Activated naive CD8-positive, alpha-beta T cell treated with anti-CD3 and anti-CD28 coated beads for 36 hours (primary cell): ENCODE data around the gene MOB2. TPM values are rescaled to one million over a fixed set of nuclear protein-coding genes. Genes with fewer than 3 reads are reported as not detected.

Experiments used
- DNase-seq: peaks from one replicate; pipeline ENCODE4 v3.0.0; 2021
- H3K27ac Mint-ChIP-seq: one replicate; pipeline ENCODE4 v1.8.0; 2022; ENCODE audit warnings: mild to moderate bottlenecking, moderate library complexity, mixed read lengths
- H3K27me3 Mint-ChIP-seq: one replicate; pipeline ENCODE4 v1.8.0; 2022; ENCODE audit warnings: mild to moderate bottlenecking, mixed read lengths
- H3K36me3 Mint-ChIP-seq: one replicate; pipeline ENCODE4 v1.8.0; 2021; ENCODE audit warnings: mild to moderate bottlenecking, mixed read lengths
- H3K4me1 Mint-ChIP-seq: one replicate; pipeline ENCODE4 v1.8.0; 2021; ENCODE audit warnings: mixed read lengths
- H3K4me3 Mint-ChIP-seq: one replicate; pipeline ENCODE4 v1.8.0; 2022; ENCODE audit warnings: mild to moderate bottlenecking, moderate library complexity, mixed read lengths
- H3K9me3 Mint-ChIP-seq: one replicate; pipeline ENCODE4 v1.8.0; 2022; ENCODE audit warnings: mixed read lengths
- total RNA-seq, 2 experiments: library from RNA; stranded (reverse); gene quantifications; one replicate each; pipeline ENCODE4 v1.2.3, GENCODE V29; 2021

MOB2 gene
- total RNA-seq, 2 experiments from 2014 or later, result 15.2 to 16.3 TPM

GRCh38 chr11:1501421-1502167 is 15.0 kb upstream of the MOB2 start:
- Mint-ChIP-seq H3K4me1 (peaks cover 24% of the 10 kb centered on the region), H3K9me3 (peaks cover 3% of the 10 kb centered on the region), H3K27me3 (no peaks in the 10 kb centered on the region), H3K27ac (no peak overlapping the region), H3K36me3 (peaks cover 19% of the 10 kb centered on the region), H3K4me3 (no peak overlapping the region)
- DNase-seq, result no peak

GRCh38 chr11:1500466-1501420 is 14.2 kb upstream of the MOB2 start:
- H3K36me3 Mint-ChIP-seq, result peaks cover 23% of the 10 kb centered on the region
- DNase-seq, result no peak
- peaks cover 7% of the 10 kb centered on the region for H3K9me3 Mint-ChIP-seq
- no peaks in the 10 kb centered on the region for H3K27me3 Mint-ChIP-seq
- peaks cover 24% of the 10 kb centered on the region for H3K4me1 Mint-ChIP-seq
- no peak overlapping the region for H3K27ac Mint-ChIP-seq
- H3K4me3 Mint-ChIP-seq, result no peak overlapping the region

DNA sequence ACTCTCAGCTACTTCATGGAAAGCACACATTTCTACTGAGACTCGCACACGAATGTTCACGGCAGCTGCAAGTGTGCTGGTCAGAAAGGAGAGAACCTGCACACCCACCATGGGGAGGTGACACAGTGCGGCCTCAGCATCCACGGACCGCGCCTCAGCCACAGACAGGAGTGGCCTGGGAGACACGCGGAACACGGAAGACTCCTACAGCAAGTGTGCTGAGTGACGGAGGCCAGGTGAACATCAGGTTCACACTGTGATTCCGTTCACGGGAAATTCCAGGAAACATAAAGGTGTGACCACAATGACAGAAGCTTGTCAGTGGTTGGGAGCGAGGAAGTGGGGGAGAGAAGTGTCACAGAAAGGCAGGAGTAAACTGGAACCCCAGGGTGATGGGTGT is 13.3 kb upstream of the MOB2 start:
- H3K36me3 Mint-ChIP-seq, result peaks cover 23% of the 10 kb centered on the region
- peaks cover 25% of the 10 kb centered on the region for H3K4me1 Mint-ChIP-seq
- H3K27me3 Mint-ChIP-seq, result no peaks in the 10 kb centered on the region
- no peak for DNase-seq
- H3K27ac Mint-ChIP-seq, result no peak overlapping the region
- H3K4me3 Mint-ChIP-seq, result no peak overlapping the region
- peaks cover 9% of the 10 kb centered on the region for H3K9me3 Mint-ChIP-seq

DNA sequence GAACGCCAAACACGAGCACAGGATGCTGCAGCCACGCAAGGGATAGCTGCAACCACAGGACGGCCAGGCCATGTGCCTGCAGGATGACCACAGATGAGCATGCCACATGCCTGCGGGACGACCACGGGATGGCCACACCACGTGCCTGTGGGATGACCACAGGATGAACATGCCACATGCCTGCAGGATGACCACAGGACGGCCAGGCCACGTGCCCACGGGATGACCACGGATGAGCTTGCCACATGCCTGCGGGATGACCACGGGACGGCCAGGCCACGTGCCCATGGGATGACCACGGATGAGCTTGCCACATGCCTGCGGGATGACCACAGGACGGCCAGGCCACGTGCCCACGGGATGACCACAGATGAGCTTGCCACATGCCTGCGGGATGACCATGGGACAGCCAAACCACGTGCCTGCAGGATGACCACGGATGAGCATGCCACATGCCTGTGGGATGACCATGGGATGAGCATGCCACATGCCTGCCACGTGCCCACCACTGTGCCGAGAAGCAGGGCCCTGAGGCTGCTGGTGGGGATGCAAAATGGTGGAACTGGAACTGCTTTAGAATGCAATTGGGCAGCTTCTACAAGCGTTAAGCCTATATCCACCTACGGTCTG is 12.8 kb upstream of the MOB2 start:
- H3K27ac Mint-ChIP-seq, result no peak overlapping the region
- H3K36me3 Mint-ChIP-seq, result peaks cover 23% of the 10 kb centered on the region
- no peaks in the 10 kb centered on the region for H3K27me3 Mint-ChIP-seq
- peaks cover 9% of the 10 kb centered on the region for H3K9me3 Mint-ChIP-seq
- peaks cover 25% of the 10 kb centered on the region for H3K4me1 Mint-ChIP-seq
- H3K4me3 Mint-ChIP-seq, result no peak overlapping the region
- no peak for DNase-seq

- no peak overlapping the region for H3K4me3 Mint-ChIP-seq
- peaks cover 24% of the 10 kb centered on the region for H3K36me3 Mint-ChIP-seq
- H3K9me3 Mint-ChIP-seq, result peaks cover 9% of the 10 kb centered on the region
- H3K27ac Mint-ChIP-seq, result no peak overlapping the region
- DNase-seq, result no peak
- no peaks in the 10 kb centered on the region for H3K27me3 Mint-ChIP-seq
- H3K4me1 Mint-ChIP-seq, result peaks cover 33% of the 10 kb centered on the region
Observed at GRCh38 chr11:1498262-1498661, 11.7 kb upstream of the MOB2 start.

DNA sequence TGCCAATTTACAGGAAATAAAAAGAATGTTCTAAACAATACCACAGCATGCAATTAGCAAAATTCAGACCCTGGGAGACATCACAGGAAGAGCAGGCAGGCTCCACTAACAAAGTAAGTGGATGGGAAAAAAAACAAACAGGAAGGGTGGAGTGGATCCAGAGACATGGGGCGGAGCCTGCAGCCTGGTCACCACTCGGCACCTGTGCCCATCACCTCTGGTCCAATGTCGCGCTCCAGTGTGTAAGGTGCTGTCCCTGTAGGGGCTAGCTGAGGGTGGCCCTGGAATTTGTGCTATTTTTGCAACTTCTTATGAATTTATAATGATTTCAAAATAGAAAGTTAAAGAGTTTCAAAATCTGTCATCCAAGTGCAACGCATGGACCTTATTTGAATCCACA is 11.0 kb upstream of the MOB2 start:
- DNase-seq, result no peak
- Mint-ChIP-seq H3K4me3 (no peak overlapping the region), H3K4me1 (peaks cover 35% of the 10 kb centered on the region), H3K36me3 (peaks cover 24% of the 10 kb centered on the region), H3K9me3 (peaks cover 9% of the 10 kb centered on the region), H3K27me3 (no peaks in the 10 kb centered on the region), H3K27ac (no peak overlapping the region)

DNA sequence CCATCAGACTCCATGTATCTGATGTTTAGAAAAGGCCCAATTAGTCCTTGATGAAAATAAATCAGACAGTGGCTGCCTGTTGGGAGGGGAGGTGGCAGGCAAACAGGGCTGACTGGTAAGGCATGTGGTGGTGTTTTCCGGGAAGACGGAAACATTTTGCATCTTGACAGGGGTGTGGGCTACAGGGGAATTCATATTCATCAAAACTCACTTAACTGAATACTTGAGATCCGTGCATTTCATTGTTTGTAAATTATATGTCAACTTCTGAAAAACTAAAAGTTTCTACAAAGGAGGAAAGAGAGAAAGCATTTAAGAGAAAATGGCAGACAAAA is 10.1 kb upstream of the MOB2 start:
- H3K9me3 Mint-ChIP-seq, result peaks cover 9% of the 10 kb centered on the region
- H3K36me3 Mint-ChIP-seq, result peaks cover 24% of the 10 kb centered on the region
- H3K4me3 Mint-ChIP-seq, result no peak overlapping the region
- peaks cover 35% of the 10 kb centered on the region for H3K4me1 Mint-ChIP-seq
- H3K27me3 Mint-ChIP-seq, result no peaks in the 10 kb centered on the region
- H3K27ac Mint-ChIP-seq, result no peak overlapping the region
- no peak for DNase-seq

- H3K27ac Mint-ChIP-seq, result no peak overlapping the region
Observed at GRCh38 chr11:1496091-1496760, 9.6 kb upstream of the MOB2 start.

GRCh38 chr11:1494650-1495049 is 8.1 kb upstream of the MOB2 start:
- peaks cover 18% of the 10 kb centered on the region for H3K36me3 Mint-ChIP-seq
- no peak overlapping the region for H3K27ac Mint-ChIP-seq
- H3K9me3 Mint-ChIP-seq, result peaks cover 9% of the 10 kb centered on the region
- H3K4me3 Mint-ChIP-seq, result no peak overlapping the region
- peaks cover 33% of the 10 kb centered on the region for H3K4me1 Mint-ChIP-seq
- no peaks in the 10 kb centered on the region for H3K27me3 Mint-ChIP-seq
- DNase-seq, result no peak

More at GRCh38 chr11:1496091-1496760, 9.6 kb upstream of the MOB2 start:
- Mint-ChIP-seq H3K4me1 (peaks cover 35% of the 10 kb centered on the region), H3K4me3 (no peak overlapping the region), H3K36me3 (peaks cover 24% of the 10 kb centered on the region), H3K27me3 (no peaks in the 10 kb centered on the region), H3K9me3 (peaks cover 9% of the 10 kb centered on the region)
- no peak for DNase-seq

- Mint-ChIP-seq H3K36me3 (peaks cover 12% of the 10 kb centered on the region), H3K9me3 (peaks cover 6% of the 10 kb centered on the region), H3K27me3 (no peaks in the 10 kb centered on the region), H3K4me1 (peaks cover 36% of the 10 kb centered on the region), H3K27ac (no peak overlapping the region), H3K4me3 (no peak overlapping the region)
- no peak for DNase-seq
Observed at GRCh38 chr11:1493650-1494244, 7.2 kb upstream of the MOB2 start.

DNA sequence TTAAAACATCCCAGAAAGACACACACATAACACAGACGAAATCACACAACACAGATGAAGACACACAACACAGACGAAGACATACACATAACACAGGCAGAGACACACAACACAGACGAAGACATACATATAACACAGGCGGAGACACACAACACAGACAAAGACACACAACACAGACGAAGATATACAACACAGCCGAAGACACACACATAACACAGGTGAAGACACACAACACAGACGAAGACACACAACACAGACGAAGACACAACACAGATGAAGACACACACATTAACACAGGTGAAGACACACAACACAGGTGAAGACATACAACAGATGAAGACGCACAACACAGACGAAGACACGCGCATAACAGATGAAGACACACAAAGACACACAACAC is 4.8 kb upstream of the MOB2 start:
- no peak for DNase-seq
- Mint-ChIP-seq H3K4me3 (no peak overlapping the region), H3K4me1 (peaks cover 26% of the 10 kb centered on the region), H3K36me3 (peaks cover 3% of the 10 kb centered on the region), H3K27me3 (no peaks in the 10 kb centered on the region), H3K9me3 (peaks cover 6% of the 10 kb centered on the region), H3K27ac (no peak overlapping the region)

- Mint-ChIP-seq H3K4me3 (no peak overlapping the region), H3K36me3 (peaks cover 1% of the 10 kb centered on the region), H3K27me3 (no peaks in the 10 kb centered on the region), H3K27ac (no peak overlapping the region), H3K4me1 (peaks cover 23% of the 10 kb centered on the region), H3K9me3 (peaks cover 1% of the 10 kb centered on the region)
- no peak for DNase-seq
Observed at GRCh38 chr11:1490651-1491050, 4.1 kb upstream of the MOB2 start.

DNA sequence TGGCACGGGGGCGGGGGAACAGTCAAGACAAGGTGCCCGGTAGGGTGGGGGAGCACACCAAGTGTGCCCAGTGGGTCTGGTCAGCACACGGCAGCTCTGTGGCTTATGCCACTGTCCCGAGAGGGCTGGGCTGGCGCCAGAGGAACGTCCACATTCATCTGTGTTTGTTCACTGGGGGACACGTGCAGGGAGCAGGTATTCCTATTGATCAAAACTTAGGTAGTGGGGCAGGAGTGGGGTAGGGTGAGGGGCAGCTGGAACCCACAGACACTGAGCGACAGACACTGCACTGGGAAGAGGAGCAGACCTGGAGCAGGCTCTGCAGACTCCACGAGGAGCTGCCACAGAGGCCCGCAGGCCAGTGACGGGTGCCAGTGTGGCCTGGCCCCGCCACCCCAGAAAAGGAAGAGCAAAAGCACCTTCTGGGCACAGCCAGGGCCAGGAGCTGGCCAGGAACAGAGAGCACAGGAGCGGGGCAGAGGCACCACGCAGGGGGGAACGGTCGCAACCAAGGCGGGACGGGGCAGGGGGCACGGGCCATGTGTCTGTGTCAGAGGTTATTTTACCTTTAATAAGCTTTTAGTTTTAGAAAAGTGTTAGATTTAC is 2.1 kb upstream of the MOB2 start:
- Mint-ChIP-seq H3K4me3 (no peak overlapping the region), H3K27ac (no peak overlapping the region), H3K27me3 (no peaks in the 10 kb centered on the region), H3K9me3 (no peaks in the 10 kb centered on the region), H3K36me3 (peaks cover 2% of the 10 kb centered on the region), H3K4me1 (peaks cover 23% of the 10 kb centered on the region)
- DNase-seq, result no peak

DNA sequence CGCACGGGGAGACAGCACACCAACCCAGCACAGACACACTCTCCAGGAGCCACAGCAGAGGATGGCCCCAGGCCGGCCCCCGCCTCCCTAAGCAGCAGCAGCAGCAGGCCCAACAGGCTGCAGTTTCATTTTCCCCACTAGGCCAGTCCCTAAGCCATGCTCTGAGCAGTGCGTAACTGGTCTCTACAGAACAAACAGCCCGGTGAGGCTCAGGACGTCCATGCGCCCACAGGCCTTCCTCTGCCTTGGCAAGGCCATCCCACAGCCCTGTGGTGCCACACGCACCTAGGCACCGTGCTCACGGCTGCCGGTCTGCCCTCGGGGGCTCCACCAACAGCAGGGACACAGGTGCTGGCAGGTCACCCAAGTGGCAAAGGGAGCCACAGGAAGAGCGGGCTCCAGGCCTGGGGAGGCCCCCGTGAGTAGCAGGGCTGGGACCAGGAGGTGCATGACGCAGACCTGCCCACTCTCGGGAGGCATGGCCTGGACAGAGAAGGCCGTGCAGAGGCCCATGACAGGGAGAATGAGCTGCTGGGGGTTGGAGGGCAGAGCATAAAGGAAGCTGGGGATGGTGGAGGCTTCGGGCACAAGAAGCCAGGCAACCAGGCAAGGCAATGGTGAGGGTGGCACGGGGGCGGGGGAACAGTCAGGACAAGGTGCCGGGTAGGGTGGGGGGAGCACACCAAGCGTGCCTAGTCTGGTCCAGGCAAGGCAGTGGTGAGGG is 1.4 kb upstream of the MOB2 start:
- no peak for DNase-seq
- no peak overlapping the region for H3K27ac Mint-ChIP-seq
- H3K9me3 Mint-ChIP-seq, result no peaks in the 10 kb centered on the region
- H3K36me3 Mint-ChIP-seq, result peaks cover 2% of the 10 kb centered on the region
- peaks cover 19% of the 10 kb centered on the region for H3K4me1 Mint-ChIP-seq
- no peaks in the 10 kb centered on the region for H3K27me3 Mint-ChIP-seq
- no peak overlapping the region for H3K4me3 Mint-ChIP-seq
